AG09319 (cell line): Measurements from ENCODE around the gene ARHGEF26.

ENCODE experiments used
- DNase-seq: peaks from one replicate; pipeline ENCODE4 v3.0.0-alpha.2; 2010; ENCODE audit warnings: low read depth; ENCODE audit errors: extremely low read depth
- TF ChIP-seq, protein P1 (sequence below): IDR thresholded peaks from 2 replicates; pipeline ENCODE4 v1.5.1; 2011; ENCODE audit warnings: low read depth, mild to moderate bottlenecking, inconsistent platforms, low read length, moderate library complexity

ARHGEF26 gene

DNA sequence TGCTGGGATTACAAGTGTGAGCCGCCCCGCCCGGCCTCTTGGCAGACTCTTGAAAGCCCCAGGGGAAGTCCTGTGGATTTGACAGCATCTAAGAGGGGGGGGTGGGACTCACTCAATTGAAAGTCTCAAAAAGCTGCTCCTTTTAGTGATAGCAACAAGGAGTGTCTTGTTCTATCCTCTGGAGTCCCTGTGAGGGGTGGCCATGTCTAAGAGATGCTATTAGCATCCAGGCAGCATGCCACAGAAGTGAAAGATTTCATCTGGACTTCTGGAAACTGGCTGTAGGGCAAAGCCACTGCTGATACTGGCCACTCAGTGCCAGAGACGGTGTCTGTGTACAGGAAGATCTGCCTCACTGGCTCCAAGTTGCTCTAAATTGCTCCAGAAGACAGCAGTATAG is 129.1 kb downstream of the ARHGEF26 start:
- no peak for DNase-seq
- TF ChIP-seq, protein P1, sequence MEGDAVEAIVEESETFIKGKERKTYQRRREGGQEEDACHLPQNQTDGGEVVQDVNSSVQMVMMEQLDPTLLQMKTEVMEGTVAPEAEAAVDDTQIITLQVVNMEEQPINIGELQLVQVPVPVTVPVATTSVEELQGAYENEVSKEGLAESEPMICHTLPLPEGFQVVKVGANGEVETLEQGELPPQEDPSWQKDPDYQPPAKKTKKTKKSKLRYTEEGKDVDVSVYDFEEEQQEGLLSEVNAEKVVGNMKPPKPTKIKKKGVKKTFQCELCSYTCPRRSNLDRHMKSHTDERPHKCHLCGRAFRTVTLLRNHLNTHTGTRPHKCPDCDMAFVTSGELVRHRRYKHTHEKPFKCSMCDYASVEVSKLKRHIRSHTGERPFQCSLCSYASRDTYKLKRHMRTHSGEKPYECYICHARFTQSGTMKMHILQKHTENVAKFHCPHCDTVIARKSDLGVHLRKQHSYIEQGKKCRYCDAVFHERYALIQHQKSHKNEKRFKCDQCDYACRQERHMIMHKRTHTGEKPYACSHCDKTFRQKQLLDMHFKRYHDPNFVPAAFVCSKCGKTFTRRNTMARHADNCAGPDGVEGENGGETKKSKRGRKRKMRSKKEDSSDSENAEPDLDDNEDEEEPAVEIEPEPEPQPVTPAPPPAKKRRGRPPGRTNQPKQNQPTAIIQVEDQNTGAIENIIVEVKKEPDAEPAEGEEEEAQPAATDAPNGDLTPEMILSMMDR: no peak

DNA sequence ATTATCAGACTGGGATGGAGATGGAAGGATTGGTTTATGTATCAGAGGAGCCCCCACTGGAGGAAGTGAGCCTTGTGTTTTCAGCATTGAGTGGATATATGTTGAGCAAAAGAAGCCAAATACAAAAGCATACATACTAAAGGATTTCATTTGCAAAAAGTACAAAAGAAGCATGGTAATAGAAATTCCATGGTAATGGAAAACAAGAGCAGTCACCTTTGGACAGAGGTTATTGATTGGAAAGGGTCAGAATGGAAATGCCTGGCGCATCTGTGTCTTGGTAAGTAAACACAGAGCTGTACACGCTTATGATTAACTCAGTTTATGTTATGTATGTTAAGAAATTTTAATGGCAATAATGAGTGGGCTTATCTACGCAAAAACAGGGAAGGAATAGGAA is 130.4 kb downstream of the ARHGEF26 start:
- DNase-seq: no peak
- TF ChIP-seq, protein P1: no peak

DNA sequence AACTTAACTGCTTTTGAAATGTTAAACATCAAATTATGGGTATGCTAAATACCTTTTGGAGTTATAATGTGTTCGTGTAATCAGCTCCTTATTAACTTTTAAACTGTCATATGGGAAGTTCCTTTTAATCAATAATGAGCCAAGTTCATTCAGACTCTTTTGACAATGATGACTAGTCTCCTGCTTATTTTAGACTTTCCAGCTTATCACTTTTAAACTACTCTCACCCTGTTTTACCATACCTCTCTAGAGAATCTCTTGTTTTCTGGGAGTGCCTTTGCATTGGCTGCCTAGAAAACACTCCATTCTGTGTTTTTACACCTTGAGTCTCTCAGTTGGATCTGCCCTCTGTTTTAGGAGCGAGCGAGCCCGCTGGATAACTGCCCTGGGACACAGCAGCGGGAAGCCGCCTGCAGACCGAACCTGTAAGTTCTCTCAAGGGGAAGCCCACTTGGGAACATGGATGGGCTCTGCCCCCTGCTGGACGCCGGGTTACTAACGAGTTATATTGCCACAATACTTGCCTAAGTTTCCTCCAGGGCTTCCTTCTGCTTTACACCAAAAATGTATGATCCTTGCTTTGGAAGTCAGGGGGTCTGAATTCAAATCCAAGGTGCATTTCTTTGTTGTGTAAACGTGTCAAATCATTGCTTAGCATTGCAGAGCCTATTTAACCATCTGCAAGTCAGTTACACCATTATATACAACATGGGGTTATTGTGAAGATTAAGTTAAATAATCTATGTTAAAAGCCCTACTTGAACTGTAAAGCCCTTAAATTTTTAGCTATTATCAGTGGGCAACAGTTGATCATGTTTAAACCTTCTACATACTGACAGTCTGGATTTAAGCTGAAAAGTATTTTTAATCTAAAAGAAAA is 131.8 kb downstream of the ARHGEF26 start:
- peak; percentile 70 for DNase-seq
- TF ChIP-seq, protein P1: peak; percentile 95

DNA sequence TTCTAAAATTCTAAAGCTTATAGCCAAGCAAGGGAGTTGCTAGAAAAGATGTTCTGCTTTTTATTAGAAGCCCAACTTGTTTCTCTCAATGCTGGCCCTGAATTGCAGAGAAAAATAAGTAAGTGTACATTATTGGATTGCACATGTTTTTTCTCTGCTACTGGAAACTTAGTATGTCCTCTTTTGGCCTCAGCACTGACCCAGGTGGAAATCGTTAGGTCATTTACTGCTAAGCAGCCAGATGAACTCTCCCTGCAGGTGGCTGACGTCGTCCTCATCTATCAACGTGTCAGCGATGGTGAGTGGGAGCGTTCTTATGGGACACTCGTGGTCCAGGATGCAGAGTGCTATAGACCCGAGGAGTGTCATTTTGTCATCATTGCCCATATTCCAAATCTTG is 133.3 kb downstream of the ARHGEF26 start:
- TF ChIP-seq, protein P1: no peak
- no peak for DNase-seq

DNA sequence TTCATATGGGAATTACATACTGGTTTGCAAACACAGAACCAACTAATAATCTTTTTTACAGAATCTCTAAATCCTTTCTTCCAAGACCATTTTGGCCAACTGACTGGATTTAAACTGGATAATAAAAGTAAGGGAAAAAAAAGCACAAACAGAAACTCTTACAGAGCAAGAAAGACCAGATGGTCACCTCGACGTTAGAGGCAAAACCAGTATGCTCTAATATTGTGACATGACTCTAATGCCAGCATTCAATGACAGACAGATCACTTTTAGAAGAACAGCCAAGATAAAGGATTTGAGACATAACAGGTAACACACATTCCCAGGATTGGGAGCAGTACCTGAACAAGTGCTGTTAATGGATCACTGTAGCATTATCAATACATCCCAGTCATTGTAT is 152.2 kb downstream of the ARHGEF26 start:
- no peak for DNase-seq
- TF ChIP-seq, protein P1: no peak

DNA sequence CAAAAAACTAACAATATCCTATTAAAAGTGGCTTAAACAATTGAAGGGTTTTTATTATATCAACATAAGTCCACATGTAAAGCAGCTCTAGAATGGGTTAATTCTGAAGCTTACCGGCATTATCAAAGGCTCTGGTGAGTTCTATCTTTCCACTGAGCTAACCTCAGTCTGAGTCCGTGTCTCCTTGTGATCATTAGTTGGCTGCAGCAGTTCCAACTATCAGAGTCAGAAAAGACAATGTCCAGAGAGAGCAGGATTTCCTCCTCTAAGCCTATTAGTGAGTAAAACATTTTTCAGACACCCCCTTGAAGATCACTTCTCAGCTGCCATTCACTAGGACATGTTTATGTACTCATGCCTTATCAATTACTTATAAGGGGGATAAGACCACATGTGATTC is 153.2 kb downstream of the ARHGEF26 start:
- TF ChIP-seq, protein P1: no peak

DNA sequence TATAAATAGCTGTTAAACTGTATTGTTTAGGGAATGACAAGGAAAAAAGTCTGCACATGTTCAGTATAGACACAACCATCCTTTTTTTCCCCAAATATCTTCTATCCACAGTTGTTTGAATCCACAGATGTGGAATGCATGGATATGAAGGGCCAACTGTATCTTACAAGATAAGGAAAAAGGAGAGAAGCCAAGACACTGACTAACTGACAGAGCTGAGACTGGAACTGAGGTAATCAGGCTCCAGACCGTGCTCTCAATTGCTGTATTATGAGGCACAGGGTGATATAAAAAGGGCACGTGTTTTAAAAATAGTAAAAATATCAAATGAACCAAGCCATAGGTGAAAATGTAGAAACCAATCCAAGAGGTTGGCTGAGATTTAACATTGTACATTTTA is 154.1 kb downstream of the ARHGEF26 start:
- DNase-seq: no peak
- TF ChIP-seq, protein P1: no peak

More for the DNA sequence above, 153.2 kb downstream of the ARHGEF26 start:
- DNase-seq: no peak
